ENCODE measurements around the gene SPAG9. TPM values are rescaled to one million over a fixed set of nuclear protein-coding genes. Genes with fewer than 3 reads are reported as not detected.

Gene SPAG9
- total and polyA plus RNA-seq, 2 experiments from 2014 or later = 26.5 to 82.7 TPM

DNA sequence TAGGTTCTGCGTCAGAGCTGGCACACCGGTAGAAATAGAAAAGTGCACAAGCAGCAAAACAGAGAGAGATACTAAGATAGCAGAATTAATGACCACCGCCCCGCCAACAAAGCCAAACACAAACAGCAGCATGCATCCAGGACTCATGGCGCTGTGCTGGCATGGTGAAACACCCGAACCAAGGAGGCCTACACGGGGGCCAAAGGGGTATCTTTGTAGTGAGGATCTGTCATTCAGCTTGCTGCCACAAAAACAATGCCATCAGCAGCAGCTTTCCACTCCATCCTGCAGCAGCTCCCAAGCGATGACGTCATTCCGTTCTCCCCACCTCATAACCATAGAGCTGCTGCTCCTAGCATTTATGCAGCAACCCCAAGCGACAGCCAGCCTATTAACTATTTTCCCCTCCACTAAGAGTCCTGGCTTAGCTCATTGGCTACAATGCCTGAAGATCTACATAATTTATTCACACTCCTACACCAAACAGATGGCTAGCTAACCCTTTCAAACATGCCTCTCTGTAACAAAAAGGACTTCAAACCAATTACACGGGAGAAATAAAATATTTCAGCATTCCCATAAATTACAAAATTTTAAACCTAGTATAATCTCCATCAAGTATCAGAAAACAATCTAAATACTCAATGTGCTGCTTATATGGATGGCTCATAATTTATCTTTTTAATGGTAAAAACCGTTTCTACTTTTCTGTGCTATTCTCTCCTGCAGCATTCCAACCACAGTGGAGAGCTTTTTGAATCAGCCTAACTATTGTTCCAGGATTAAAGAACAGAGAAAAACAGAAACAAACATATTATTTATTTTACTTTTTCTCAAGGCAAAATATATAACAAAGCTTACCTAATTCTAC, 73.9 kb downstream of the SPAG9 start:
- Histone ChIP-seq H3K4me2 (peak overlapping the region; percentile 70), H3K4me3 (peak overlapping the region; percentile 8), H3K9me3 (ENCODE audit: low read depth) (no peaks in the 10 kb centered on the region), H3K79me2 (peaks cover 44% of the 10 kb centered on the region), H3K9me2 (replicated peaks; ENCODE audit: insufficient read depth) (no peaks in the 10 kb centered on the region), H3K4me1 (ENCODE audit: insufficient read depth) (peaks cover 3% of the 10 kb centered on the region), H3K36me3 (replicated peaks; ENCODE audit: insufficient read depth, low read depth) (no peaks in the 10 kb centered on the region), H4K20me1 (ENCODE audit: insufficient read depth, poor library complexity, severe bottlenecking) (no peaks in the 10 kb centered on the region), H2AFZ (no peak overlapping the region), H3K27me3 (no peaks in the 10 kb centered on the region), H3K27ac (peak overlapping the region; percentile 85)
- TF ChIP-seq, protein P1, sequence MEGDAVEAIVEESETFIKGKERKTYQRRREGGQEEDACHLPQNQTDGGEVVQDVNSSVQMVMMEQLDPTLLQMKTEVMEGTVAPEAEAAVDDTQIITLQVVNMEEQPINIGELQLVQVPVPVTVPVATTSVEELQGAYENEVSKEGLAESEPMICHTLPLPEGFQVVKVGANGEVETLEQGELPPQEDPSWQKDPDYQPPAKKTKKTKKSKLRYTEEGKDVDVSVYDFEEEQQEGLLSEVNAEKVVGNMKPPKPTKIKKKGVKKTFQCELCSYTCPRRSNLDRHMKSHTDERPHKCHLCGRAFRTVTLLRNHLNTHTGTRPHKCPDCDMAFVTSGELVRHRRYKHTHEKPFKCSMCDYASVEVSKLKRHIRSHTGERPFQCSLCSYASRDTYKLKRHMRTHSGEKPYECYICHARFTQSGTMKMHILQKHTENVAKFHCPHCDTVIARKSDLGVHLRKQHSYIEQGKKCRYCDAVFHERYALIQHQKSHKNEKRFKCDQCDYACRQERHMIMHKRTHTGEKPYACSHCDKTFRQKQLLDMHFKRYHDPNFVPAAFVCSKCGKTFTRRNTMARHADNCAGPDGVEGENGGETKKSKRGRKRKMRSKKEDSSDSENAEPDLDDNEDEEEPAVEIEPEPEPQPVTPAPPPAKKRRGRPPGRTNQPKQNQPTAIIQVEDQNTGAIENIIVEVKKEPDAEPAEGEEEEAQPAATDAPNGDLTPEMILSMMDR (IDR thresholded peaks at IDR 0.05; ENCODE audit: poor library complexity) = no peak
- no peak for TF ChIP-seq EZH2phosphoT487 (IDR thresholded peaks at IDR 0.05; ENCODE audit: low read depth, severe bottlenecking, unreplicated experiment)
- no peak for TF ChIP-seq EZH2 (IDR thresholded peaks at IDR 0.05; ENCODE audit: borderline replicate concordance)
- 17% methylated on average over 13 of the region's 13 CpGs for WGBS (ENCODE audit: low lambda C conversion rate, missing lambda C conversion rate)
- peak; percentile 89 for DNase-seq (ENCODE audit: low spot score)

DNA sequence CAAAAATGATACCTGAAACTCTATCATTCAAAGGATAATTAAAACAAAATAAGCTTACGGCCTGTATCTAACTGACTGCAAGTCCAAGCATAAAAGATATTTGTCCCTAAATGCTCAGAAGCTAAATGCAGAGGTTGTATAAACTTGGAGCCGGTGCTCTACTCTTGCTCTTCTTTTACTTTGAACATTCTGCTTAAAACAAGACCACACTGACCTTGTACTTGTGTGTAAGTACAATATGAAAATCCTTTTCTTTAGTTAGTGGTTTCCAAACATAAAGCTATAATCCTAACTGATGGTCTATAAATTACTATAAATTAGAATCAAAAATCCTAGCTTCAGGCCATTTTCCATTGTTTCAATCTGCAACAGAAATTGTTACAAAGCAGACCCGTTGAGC, 74.6 kb downstream of the SPAG9 start:
- no peaks in the 10 kb centered on the region for H3K36me3 ChIP-seq (replicated peaks; ENCODE audit: insufficient read depth, low read depth)
- no peak for DNase-seq (ENCODE audit: low spot score)
- WGBS (ENCODE audit: low lambda C conversion rate, missing lambda C conversion rate) = 48% methylated on average over 3 of the region's 3 CpGs
- no peaks in the 10 kb centered on the region for H3K9me3 ChIP-seq (ENCODE audit: low read depth)
- no peaks in the 10 kb centered on the region for H3K9me2 ChIP-seq (replicated peaks; ENCODE audit: insufficient read depth)
- peak overlapping the region; percentile 8 for H3K4me3 ChIP-seq
- TF ChIP-seq, protein P1 (IDR thresholded peaks at IDR 0.05; ENCODE audit: poor library complexity) = no peak
- TF ChIP-seq EZH2 (IDR thresholded peaks at IDR 0.05; ENCODE audit: borderline replicate concordance) = no peak
- TF ChIP-seq EZH2phosphoT487 (IDR thresholded peaks at IDR 0.05; ENCODE audit: low read depth, severe bottlenecking, unreplicated experiment) = no peak
- H3K4me1 ChIP-seq (ENCODE audit: insufficient read depth) = peaks cover 3% of the 10 kb centered on the region
- H3K4me2 ChIP-seq = peak overlapping the region; percentile 70
- H3K79me2 ChIP-seq = peaks cover 50% of the 10 kb centered on the region
- no peaks in the 10 kb centered on the region for H4K20me1 ChIP-seq (ENCODE audit: insufficient read depth, poor library complexity, severe bottlenecking)
- peak overlapping the region; percentile 85 for H3K27ac ChIP-seq
- H3K27me3 ChIP-seq = no peaks in the 10 kb centered on the region
- no peak overlapping the region for H2AFZ ChIP-seq

DNA sequence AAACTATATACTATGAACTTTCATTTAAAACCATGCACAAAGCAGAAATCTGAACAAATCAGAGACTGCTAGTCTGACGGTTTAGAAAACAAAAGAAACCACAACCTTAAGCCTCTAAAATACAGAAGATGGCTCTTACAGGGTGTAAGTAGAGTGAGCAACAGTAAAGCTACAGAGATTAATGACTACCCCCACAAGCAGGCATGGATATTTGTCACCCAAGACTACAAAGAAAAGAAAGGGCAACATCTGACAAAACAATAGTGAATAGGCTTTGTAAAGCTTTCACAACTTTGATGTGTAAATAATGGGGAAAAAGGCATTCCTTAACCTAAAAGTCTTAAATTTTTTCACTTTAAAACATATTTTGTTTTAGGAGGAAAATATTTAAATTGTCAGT, 75.0 kb downstream of the SPAG9 start:
- H3K4me2 ChIP-seq = peak overlapping the region; percentile 70

More for the DNA sequence above, 75.0 kb downstream of the SPAG9 start:
- no peaks in the 10 kb centered on the region for H3K9me2 ChIP-seq (replicated peaks; ENCODE audit: insufficient read depth)
- H3K9me3 ChIP-seq (ENCODE audit: low read depth) = no peaks in the 10 kb centered on the region
- no peaks in the 10 kb centered on the region for H3K27me3 ChIP-seq
- H2AFZ ChIP-seq = no peak overlapping the region
- H3K4me3 ChIP-seq = peak overlapping the region; percentile 8
- H4K20me1 ChIP-seq (ENCODE audit: insufficient read depth, poor library complexity, severe bottlenecking) = no peaks in the 10 kb centered on the region
- no peak for DNase-seq (ENCODE audit: low spot score)
- TF ChIP-seq EZH2 (IDR thresholded peaks at IDR 0.05; ENCODE audit: borderline replicate concordance) (no peak), EZH2phosphoT487 (IDR thresholded peaks at IDR 0.05; ENCODE audit: low read depth, severe bottlenecking, unreplicated experiment) (no peak)
- TF ChIP-seq, protein P1 (IDR thresholded peaks at IDR 0.05; ENCODE audit: poor library complexity) = no peak
- no peaks in the 10 kb centered on the region for H3K36me3 ChIP-seq (replicated peaks; ENCODE audit: insufficient read depth, low read depth)
- H3K4me1 ChIP-seq (ENCODE audit: insufficient read depth) = peaks cover 3% of the 10 kb centered on the region
- 55% methylated on average over 1 of the region's 1 CpG for WGBS (ENCODE audit: low lambda C conversion rate, missing lambda C conversion rate)
- H3K79me2 ChIP-seq = peaks cover 53% of the 10 kb centered on the region
- peak overlapping the region; percentile 85 for H3K27ac ChIP-seq

All from hepatocyte (in vitro differentiated cells).